ENCODE results near the gene AP1S1.

GRCh38 chr7:101154693-101155102, 422 bp downstream of the AP1S1 start:
- TF ChIP-seq EZH2phosphoT487 (IDR thresholded peaks at IDR 0.05; ENCODE audit: insufficient read depth, low read depth) (no peak), EZH2 (IDR thresholded peaks at IDR 0.05; ENCODE audit: insufficient read depth, poor library complexity, severe bottlenecking) (no peak)

Measured in GM23248 (cell line).